Colonic mucosa (tissue), 4 donors: Measurements from ENCODE around the gene PHF13. TPM values are rescaled to one million over a fixed set of nuclear protein-coding genes. Genes with fewer than 3 reads are reported as not detected.

ENCODE experiments used
- DNase-seq: peaks from one replicate; pipeline ENCODE4 v3.0.0-alpha.2; 2020
- H3K27ac ChIP-seq: fragments of 200-600 bp; one replicate; pipeline ENCODE4 v1.8.0; 2021
- H3K27me3 ChIP-seq: fragments of 200-600 bp; one replicate; pipeline ENCODE4 v1.8.0; 2021
- H3K36me3 ChIP-seq: fragments of 200-600 bp; one replicate; pipeline ENCODE4 v1.8.0; 2021
- H3K4me1 ChIP-seq: fragments of 200-600 bp; one replicate; pipeline ENCODE4 v1.8.0; 2021; ENCODE audit warnings: mild to moderate bottlenecking
- H3K4me3 ChIP-seq: fragments of 200-600 bp; one replicate; pipeline ENCODE4 v1.8.0; 2021
- H3K9ac ChIP-seq, 2 donors: one replicate each; pipeline ENCODE4 v1.7.0; 2013; ENCODE audit warnings: control low read depth in 2 of 2, low read depth in 2 of 2, low read length in 2 of 2
- H3K9me3 ChIP-seq: fragments of 200-600 bp; one replicate; pipeline ENCODE4 v1.8.0; 2021
- CTCF ChIP-seq: fragments of 200-600 bp; IDR thresholded peaks from one replicate; pipeline ENCODE4 v1.8.0; 2022; ENCODE audit warnings: antibody characterized with exemption, mild to moderate bottlenecking
- intact Hi-C: fragments of 100-400 bp; cut with DNase I; formaldehyde crosslinking; loops from one replicate; pipeline ENCODE4 v1.14.1; 2022
- total RNA-seq, 2 donors: library from RNA; stranded (reverse); fragmentation: NEBNext Ultra II Directional in 1 of 2; extraction: Animal tissue kit (Norgen Biotek cat#: 25700) in 1 of 2; gene quantifications; one replicate each; pipeline ENCODE4 v1.2.1, GENCODE V29; 2021
- donor health status: healthy.
- donor health status: DM: no; HTN: no; CAD: no.
- donor health status: DM: no; HTN: no; CAD: no.

PHF13 gene
- total RNA-seq, 2 donors from 2014 or later = 8.0 to 13.4 TPM

- H3K27ac ChIP-seq = peak overlapping the region; percentile 94
- H3K36me3 ChIP-seq = no peaks in the 10 kb centered on the region
- H3K9ac ChIP-seq = peak overlapping the region; percentile 68 to 95
- peaks cover 5% of the 10 kb centered on the region for H3K4me1 ChIP-seq
- peak overlapping the region; percentile 94 for H3K4me3 ChIP-seq
- H3K9me3 ChIP-seq = no peaks in the 10 kb centered on the region
- intact Hi-C loops = no loop called here
- peak; percentile 49 for DNase-seq
- TF ChIP-seq CTCF = no peak
- no peaks in the 10 kb centered on the region for H3K27me3 ChIP-seq
Measured at GRCh38 chr1:6601923-6602668, 11.4 kb upstream of the PHF13 start.

GRCh38 chr1:6602669-6603237 lies 10.8 kb upstream of the PHF13 start, which contains the start of gene KLHL21:
Gene KLHL21 (minus strand): TSS chr1:6602869. CDS start chr1:6602817, 52 bp downstream.
- DNase-seq = peak; percentile 82
- no peaks in the 10 kb centered on the region for H3K36me3 ChIP-seq
- TF ChIP-seq CTCF = no peak
- peaks cover 5% of the 10 kb centered on the region for H3K4me1 ChIP-seq
- peak within 1 kb of the TSS; percentile 91 to 95 for H3K9ac ChIP-seq
- H3K27ac ChIP-seq = peak within 1 kb of the TSS; percentile 94
- no peaks in the 10 kb centered on the region for H3K27me3 ChIP-seq
- H3K4me3 ChIP-seq = peak within 1 kb of the TSS; percentile 94
- H3K9me3 ChIP-seq = no peaks in the 10 kb centered on the region
- intact Hi-C loops = no loop called here

GRCh38 chr1:6603238-6603914 lies 10.2 kb upstream of the PHF13 start:
- H3K27me3 ChIP-seq = no peaks in the 10 kb centered on the region
- peaks cover 5% of the 10 kb centered on the region for H3K4me1 ChIP-seq
- peak overlapping the region; percentile 91 to 95 for H3K9ac ChIP-seq
- no peak for TF ChIP-seq CTCF
- intact Hi-C loops = no loop called here
- no peaks in the 10 kb centered on the region for H3K9me3 ChIP-seq
- no peaks in the 10 kb centered on the region for H3K36me3 ChIP-seq
- peak overlapping the region; percentile 94 for H3K27ac ChIP-seq
- peak overlapping the region; percentile 94 for H3K4me3 ChIP-seq
- peak; percentile 59 for DNase-seq

GRCh38 chr1:6603915-6604558 lies 9.5 kb upstream of the PHF13 start:
- intact Hi-C loops = no loop called here
- TF ChIP-seq CTCF = no peak
- H3K36me3 ChIP-seq = no peaks in the 10 kb centered on the region
- no peaks in the 10 kb centered on the region for H3K27me3 ChIP-seq
- H3K9me3 ChIP-seq = no peaks in the 10 kb centered on the region
- peak overlapping the region; percentile 94 for H3K4me3 ChIP-seq
- peak overlapping the region; percentile 94 for H3K27ac ChIP-seq
- peak overlapping the region; percentile 91 to 95 for H3K9ac ChIP-seq
- DNase-seq = no peak
- peaks cover 5% of the 10 kb centered on the region for H3K4me1 ChIP-seq

- H3K27ac ChIP-seq = peak overlapping the region; percentile 93
- H3K4me3 ChIP-seq = peak overlapping the region; percentile 95
- DNase-seq = peak; percentile 65
- H3K4me1 ChIP-seq = peaks cover 3% of the 10 kb centered on the region
- no peaks in the 10 kb centered on the region for H3K36me3 ChIP-seq
- no peaks in the 10 kb centered on the region for H3K27me3 ChIP-seq
- no peak for TF ChIP-seq CTCF
- intact Hi-C loops = no loop called here
- H3K9me3 ChIP-seq = no peaks in the 10 kb centered on the region
- peak overlapping the region; percentile 72 to 80 for H3K9ac ChIP-seq
Measured at GRCh38 chr1:6612641-6613360, 730 bp upstream of the PHF13 start.
